Renal pelvis (tissue), 4 donors: ENCODE measurements around the gene CYP19A1. TPM values are rescaled to one million over a fixed set of nuclear protein-coding genes. Genes with fewer than 3 reads are reported as not detected.
"Not testable (repeated sequence)": the region's sequence is repeated elsewhere in the genome, so short reads cannot be mapped to it uniquely, and the experiment has no call there.

Source experiments
- DNase-seq: peaks from one replicate; pipeline ENCODE4 v3.0.0-alpha.2; 2013
- polyA plus RNA-seq, 3 donors: library from polyadenylated mRNA; unstranded; fragments of 120-200 nt; gene quantifications; one replicate each; pipeline ENCODE4 v1.2.1, GENCODE V29; 2013; ENCODE audit not compliant: insufficient read length in 3 of 3

CYP19A1 gene
- polyA plus RNA-seq, 3 donors, result not detected

GRCh38 chr15:51298620-51299019, 39.8 kb downstream of the CYP19A1 start:
- peak; percentile 56 for DNase-seq

GRCh38 chr15:51290720-51291119, 47.7 kb downstream of the CYP19A1 start:
- no peak for DNase-seq

- DNase-seq, result no peak
These were observed 49.1 kb downstream of the CYP19A1 start for GRCh38 chr15:51289290-51289689.

DNA sequence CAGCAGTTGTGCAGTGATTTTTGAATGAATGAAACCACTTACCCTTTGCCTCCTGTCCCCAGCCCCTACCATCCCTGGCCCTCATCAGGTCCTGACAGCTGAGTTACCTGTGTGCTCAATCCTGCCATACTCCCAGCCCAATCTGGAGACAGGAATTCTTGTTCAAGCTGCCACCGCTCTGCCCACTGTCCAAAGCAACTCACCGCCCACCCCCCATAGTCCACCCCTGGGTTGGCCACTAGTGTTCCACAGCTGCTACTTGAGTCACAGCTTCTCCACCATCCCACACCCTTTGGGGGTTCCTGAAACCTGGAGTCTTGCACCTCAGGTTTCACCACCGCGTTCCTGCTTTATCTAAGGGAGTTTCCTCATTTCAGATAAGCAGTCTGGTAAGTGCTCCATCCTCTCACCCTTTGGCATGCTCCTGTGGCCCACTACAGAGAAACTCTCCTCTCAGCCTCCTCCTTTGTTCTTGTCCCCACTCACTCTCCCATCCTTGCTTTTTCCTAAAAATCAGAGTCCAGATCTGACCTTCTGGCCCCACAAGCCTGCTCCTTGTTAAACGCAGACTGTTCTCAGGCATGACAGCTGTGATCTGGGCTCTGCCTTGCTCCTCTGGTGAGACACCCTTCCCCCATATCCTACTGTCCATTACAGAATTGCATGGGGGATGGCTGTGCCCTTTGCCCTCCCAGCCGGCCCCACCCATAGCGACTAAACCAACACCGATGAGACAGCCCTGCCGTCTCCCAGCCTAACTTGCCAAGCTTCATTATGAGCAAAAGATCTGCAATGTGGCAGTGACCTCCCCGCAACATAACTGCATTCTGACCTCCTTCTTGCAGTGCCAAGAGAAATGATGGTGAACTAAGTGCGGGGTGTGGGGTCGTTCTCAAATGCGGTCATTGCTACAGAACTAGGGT, 50.0 kb downstream of the CYP19A1 start:
- no peak for DNase-seq

DNA sequence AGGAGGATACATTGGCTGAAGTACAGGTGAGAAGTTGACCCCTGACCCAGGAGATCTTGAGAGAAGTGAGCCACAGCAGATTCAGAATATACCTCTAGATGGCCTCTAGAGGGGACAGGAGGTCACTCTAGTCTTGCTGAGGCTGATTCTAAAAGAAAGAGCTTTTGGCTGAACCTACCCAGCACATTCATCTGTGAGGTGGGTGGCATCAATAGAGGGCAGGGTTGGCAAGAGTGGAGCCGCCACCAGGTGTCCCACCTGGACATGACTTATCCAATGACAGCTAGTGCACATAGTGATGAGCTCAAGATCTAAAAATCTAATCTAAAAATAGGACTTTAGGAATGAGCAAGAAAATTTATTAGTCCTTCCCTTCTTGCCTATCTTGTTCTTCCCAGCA, 51.6 kb downstream of the CYP19A1 start:
- DNase-seq, result no peak

DNA sequence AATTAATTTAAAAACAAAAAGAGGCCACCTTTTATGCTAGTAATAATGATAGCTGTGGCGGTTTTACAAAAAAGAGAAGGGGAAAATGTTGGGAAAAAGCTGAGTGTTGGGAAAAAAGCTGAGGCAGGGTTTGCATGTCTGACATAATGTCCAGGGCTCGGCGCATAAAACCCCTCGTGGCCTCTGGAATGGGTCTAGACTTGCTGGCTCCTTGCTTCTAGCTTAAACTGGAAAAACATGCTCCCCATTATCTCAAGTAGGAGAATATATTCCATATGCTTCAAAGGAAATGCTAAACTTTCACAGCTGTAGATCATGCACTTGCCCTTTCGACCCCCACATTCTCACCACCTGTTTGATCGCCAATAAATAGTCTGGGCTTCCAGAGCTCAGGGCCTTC, 53.0 kb downstream of the CYP19A1 start:
- DNase-seq, result no peak

DNA sequence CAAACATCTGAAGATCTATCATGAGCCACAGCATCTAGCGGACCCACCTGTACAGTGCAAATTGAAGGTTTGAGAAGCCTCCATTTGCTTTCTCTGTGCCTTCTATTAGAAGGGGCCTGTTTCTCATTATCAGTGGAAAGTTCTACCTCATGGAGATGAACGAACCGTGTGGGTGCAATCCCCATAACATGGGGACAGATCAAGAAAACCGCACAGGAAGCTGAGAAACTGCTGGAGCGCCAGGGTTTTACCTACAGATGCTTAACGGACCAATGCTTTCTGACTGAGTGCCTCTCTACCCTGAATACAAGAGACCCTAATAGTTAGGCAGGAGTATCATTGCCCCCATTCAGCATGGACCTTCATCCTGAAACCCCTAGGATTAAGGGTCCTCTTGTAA, 53.5 kb downstream of the CYP19A1 start:
- DNase-seq, result no peak

DNA sequence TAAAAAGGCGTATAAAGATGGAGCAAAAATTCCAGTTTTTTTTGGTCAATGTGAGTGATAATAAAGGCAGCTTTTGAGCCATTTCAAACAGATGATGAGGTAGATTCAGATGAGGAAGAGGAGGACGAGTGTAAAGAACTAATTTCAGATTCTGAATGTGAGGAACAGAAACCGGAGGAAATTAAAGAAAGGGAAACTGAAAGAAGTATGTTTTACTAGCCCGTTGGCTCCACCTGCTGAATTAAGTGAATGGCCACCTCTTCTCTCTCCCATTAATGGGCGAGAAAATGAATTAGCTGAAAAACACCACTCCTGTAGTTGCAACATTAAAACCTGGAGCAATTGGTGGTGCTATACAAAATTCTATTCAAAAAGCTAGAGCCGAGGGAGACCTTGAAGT, 55.4 kb downstream of the CYP19A1 start:
- DNase-seq, result no peak

DNA sequence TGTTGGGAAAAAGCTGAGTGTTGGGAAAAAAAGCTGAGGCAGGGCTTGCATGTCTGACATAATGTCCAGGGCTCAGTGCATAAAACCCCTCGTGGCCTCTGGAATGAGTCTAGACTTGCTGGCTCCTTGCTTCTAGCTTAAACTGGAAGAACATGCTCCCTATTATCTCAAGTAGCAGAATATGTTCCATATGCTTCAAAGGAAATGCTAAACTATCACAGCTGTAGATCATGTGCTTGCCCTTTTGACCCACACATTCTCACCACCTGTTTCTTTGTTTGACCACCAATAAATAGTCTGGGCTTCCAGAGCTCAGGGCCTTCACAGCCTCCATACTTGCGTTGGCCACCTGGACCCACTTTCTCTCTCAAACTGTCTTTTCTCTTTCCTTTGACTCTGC, 56.2 kb downstream of the CYP19A1 start:
- not testable (repeated sequence) for DNase-seq

GRCh38 chr15:51281368-51281967, 56.9 kb downstream of the CYP19A1 start:
- DNase-seq, result no peak

DNA sequence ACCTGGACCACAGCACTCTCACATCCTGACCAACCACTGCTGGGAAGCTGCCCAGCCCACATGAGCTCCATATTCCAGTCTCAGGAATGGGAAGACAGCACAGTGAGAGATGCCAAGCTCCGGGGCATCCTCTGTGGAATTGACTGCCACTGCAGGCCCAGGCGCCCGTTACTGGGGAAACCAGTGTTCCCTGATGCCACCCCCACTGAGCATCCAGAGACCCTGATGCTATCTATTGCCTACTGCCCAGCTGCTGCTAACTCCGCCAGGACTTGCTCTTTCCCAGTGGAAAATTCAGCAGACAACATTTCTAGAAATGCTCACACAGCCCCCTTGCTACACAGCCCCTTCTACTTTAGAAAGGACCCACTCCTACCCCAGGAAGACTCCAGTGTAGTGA, 57.6 kb downstream of the CYP19A1 start:
- no peak for DNase-seq

DNA sequence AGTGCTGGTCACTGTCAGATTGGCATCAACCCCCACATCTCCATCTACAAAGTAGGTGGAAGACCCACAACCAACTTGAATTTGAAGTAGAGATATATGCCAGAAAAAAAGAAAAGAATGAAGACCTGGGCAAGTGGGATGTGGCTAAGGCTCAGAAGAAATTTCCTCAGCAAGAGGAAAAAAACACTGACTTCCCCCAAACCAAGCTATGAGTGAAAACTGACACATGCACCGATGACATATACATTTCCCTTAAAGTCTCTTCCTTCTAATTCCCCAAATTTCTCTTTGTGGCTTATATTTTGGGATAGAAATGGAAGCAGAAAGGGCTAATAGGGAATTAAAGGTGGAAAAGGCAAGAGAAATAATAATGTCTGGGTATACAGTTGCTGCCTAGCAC, 59.0 kb downstream of the CYP19A1 start:
- no peak for DNase-seq

GRCh38 chr15:51277101-51277500, 61.3 kb downstream of the CYP19A1 start:
- no peak for DNase-seq

- DNase-seq, result no peak
These were observed 63.4 kb downstream of the CYP19A1 start for GRCh38 chr15:51274956-51275355.

- DNase-seq, result no peak
These were observed 67.7 kb downstream of the CYP19A1 start for GRCh38 chr15:51270706-51271105.

DNA sequence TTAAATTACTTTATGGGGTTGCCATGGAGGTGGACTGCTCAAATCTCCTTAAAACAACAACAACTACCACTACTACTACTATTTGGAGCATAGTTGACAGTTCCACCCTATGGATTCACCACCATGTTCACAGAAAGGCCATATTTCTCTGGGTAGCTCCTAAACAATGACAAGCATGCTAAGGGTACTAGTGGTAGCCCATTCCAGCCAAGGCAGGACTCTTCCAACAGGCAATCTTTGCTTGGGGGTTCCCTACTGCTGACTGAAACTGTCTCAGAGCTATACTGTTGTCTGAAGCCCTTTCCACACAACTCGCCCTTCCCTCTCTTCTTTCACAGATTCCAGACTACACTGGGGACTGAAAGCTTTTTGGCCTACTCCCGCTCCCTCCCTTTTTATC, 68.9 kb downstream of the CYP19A1 start:
- no peak for DNase-seq

DNA sequence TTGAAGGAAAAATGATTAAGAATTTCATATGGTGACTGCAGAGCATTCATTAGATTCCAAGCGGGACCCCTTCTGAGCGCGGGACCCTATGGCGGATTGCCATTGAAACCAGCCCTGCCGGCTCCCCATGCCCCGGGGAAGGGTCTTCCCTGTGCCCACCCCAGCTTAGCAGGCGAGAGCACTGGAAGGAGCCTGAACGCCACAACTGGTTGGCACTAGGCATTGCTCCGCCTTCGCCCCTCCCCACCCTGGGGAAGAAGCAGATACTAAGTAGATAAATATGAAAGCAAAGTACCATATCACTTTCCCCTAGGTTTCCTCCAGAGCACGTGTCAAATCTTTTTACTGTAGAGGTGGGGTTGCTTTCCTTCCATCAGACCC, 70.7 kb downstream of the CYP19A1 start:
- DNase-seq, result no peak

GRCh38 chr15:51267051-51267702, 71.2 kb downstream of the CYP19A1 start:
- DNase-seq, result no peak

DNA sequence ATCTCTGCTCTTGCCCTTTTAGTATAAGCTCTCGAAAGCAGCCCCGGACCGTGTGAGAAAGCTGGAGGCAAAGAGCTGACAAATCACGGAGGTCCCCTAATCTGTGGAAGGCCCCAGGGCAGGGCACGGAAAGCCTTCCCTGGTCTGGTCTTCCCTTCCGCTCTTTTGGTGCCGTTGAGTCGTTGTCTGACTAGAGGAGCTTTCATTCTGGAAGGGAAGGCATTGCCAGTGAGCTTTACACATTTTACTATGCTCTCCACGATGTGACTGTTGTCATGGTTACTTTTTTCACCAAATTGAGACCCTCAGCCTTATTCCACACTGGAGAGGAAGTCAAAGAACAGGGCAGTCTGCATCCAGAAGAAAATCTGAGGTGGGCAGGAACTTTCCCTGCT, 71.7 kb downstream of the CYP19A1 start:
- no peak for DNase-seq

DNA sequence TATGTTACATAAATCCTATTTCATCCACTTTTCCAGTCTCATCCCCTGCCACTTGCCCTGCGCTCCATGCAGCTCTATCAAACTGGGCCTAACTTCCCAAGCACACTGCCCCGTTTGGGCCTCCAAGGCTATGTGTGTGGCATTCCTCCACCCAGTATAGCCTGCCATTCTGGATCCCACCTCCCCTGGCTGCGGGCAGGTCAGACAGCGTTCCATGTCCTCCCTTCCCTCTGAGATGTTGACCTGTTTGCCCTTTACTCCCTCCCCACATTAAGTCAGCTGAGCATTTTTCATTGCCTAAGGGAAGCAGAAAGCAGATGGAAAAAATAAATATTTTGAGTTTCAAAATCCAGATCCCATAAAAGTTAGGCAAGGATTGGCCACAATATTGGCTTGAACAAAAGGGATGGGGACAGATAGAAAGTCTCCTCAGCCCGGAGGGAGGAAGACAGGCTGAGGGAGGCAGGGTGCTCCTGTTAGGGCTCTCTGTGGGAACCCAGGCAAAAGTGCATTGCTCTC, 73.3 kb downstream of the CYP19A1 start:
- DNase-seq, result no peak

DNA sequence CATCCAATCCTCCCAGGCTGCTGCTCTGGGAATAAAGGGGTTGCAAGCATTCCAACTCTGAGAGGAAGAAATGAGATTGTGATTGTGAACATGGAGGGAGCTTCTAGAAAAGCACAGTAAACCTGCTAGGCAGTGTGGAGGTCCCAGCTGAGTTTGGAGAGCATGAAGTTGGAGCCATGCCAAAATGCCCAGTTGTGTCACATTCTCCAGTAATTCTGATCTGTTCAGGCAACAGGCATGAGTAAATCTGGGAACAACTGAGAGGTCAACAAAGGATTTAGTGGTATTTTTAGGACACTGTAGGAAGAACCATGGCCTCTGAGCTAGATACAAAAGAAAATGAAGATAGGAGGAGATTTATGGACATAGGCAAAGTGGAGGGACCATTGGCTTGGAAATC, 74.7 kb downstream of the CYP19A1 start:
- no peak for DNase-seq

GRCh38 chr15:51263116-51263515, 75.3 kb downstream of the CYP19A1 start:
- DNase-seq, result no peak

GRCh38 chr15:51262463-51262862, 75.9 kb downstream of the CYP19A1 start:
- DNase-seq, result no peak
